Limb (tissue), 2 donors: Measurements from ENCODE around the gene MAD1L1.

Source experiments
- DNase-seq, 2 donors: peaks; one replicate each; pipeline ENCODE4 v3.0.0-alpha.2; 2016; ENCODE audit errors: extremely low spot score in 2 of 2

Gene MAD1L1

GRCh38 chr7:2201686-2202360 is 30.9 kb downstream of the MAD1L1 start:
- DNase-seq = no peak

DNA sequence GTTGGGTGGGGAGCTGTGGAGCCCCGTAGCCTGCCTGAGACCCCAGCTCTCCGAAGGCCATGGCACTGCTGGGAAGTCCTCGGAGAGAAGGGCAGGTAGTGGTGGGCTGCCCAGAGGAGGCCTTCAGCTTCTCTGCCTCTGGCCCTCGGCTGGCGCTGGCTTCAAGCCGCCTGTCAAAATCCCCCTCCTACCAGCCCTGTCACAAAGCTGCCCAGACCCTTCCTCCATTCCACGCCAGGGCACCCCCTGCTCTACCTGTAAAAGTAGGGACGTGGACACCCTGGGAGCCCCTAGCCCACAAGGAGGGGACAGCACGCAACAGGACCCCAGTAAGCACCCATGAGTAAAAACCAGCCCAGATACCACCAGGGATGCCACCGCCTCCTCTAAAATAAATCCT is 31.6 kb downstream of the MAD1L1 start:
- no peak for DNase-seq

DNA sequence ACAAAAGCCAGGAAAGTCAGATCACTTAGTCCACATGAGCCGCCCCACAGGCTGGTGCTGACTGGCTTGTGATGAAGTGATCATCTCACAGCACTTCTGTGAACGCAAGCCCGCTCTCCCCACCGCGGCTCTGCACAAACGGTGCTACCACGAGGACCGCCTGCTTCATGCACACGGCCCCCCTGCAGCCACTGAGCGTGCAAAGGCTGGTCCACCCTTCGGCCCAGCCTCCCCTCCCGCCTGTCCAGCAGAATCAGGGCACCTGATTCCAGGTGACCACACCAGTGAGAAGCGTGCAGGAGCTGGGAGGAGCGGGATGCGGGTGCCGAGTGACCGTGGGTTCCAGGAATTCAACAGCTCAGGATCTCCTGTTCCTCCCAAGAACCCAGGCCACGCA is 32.2 kb downstream of the MAD1L1 start:
- DNase-seq = no peak

GRCh38 chr7:2199956-2200583 is 32.7 kb downstream of the MAD1L1 start:
- DNase-seq = no peak

- no peak for DNase-seq
These were observed 33.2 kb downstream of the MAD1L1 start for GRCh38 chr7:2199528-2199927.

DNA sequence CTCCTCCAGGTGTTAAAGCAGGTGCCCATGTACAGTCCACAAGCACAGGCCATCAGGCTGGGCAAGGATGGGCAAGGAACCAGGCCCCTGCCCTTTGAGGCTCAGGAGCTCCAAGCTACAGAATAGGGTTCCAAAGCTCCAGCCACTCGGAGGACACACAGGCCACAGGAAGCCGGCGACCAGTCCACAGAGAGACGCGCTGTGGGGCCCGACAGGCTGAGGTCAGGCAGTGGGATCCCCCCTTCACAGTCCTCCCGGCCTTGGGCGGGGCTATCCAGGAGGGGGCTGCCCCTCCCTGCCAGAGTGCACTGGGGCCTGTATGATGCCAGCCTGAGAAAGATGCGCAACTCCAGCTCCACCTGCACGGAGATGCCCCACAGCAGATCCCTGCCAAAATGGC is 34.0 kb downstream of the MAD1L1 start:
- no peak for DNase-seq

- no peak for DNase-seq
These were observed 34.5 kb downstream of the MAD1L1 start for GRCh38 chr7:2198206-2198605.

GRCh38 chr7:2197436-2198155 is 35.1 kb downstream of the MAD1L1 start:
- no peak for DNase-seq

DNA sequence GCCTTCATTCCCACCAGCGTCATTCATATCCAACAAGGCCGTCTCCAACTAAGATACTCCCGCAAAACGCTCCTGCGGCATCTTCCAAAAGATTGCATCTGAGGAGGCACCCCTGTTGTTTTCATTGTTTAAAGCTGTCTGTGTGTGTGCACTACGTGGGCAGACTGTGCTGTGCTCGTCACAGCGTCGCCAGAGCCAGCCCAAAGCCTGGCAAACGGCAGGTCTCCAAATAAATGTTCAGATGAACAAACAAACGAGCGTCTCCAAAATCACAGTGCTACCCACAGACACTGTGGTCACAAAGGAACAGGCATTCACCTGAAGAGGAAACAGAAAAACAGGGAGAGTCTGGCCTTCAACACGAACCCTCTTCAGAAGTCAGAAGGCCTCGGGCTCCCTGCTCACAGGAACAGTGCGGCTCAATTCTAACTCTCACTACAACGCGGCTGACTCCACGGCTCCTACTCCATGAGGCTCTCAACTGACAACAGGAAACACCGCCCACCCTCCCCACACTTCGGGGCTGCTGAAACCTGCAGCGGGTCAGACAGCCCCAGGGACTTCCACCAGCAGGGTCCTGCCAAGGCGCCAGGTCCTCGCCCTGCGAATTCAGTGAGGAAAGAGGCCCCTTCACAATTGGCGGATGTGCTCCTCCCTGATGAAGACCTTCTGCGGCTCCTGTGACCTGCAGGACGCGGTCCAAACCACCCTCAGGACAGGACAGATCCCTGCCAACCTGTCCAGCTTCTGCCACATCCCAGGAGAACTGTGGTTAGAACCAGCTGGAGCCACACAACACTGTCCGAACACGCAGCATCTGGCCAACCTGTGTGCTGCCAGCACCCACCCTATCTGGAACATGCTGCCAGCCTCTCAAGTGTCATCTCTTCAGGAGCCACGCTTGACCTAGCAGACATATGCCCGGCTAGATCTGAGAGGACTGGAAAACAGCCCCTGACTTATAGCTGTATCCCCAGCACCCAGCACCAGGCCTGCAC is 36.1 kb downstream of the MAD1L1 start:
- no peak for DNase-seq

- no peak for DNase-seq
These were observed 37.1 kb downstream of the MAD1L1 start for GRCh38 chr7:2195400-2196246.

DNA sequence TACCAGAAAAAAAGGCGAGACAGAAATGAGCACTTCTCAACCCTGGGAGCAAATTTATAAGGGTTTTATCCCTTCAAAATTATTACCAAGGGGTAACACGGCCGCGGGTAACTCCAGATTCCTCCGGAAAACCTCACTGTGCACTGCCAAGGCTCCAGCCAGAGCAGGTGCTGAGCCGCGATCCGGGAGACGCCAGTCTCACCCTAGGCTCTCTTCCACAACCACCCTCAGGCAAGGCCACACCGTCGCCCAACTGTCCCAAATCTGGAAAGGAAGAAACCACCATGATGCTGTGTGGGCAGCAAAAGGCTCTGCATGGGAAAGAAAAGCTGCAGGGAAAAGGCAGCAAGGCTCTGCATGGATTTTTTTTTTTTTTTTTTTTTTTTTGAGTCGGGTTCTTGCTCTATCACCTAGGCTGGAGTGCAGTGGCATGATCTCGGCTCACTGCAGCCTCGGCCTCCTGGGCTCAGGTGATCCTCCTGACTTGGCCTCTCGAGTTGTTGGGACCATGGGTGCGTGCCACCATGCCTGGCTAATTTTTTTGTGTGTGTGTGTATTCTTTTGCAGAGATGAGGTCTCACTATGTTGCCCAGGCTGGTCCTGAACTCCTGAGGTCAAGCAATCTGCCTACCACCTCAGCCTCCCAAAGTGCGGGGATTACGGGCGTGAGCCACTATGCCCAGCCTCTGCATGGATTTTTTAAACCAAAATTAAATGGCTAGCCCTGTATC is 39.0 kb downstream of the MAD1L1 start:
- no peak for DNase-seq

DNA sequence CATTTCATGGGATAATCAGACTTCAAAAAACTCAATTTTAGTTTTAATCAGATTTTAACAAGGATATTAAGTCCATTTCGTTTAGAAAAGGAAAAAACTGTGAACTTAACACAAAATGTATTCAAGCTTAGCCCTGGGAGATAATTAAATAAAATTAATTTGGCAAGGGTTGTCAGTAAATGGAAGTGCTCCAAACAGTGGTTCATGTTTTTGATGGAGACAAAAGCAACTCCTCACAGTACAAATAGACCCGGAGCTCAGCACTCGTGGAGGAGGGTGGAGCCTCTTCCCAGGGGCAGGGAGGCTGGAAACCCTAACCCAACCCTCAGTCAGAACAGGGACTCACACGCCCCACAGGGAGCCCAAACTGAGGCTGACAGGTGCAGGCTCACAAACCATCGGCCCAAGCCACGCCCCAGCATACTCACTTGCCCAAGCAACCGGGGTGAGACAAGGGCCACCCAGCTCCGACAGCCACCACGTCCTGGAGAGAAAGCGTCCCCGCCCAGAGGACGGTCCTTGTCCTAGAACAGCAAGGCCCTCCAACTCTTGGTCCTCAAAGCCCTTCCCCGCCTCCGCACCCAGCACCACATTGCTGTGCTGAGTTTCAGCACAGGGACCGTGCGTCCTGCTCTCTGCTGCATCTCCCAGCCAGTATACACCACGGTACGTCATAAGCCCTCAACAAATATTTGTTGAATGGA is 39.8 kb downstream of the MAD1L1 start:
- DNase-seq = no peak

GRCh38 chr7:2191016-2191415 is 41.7 kb downstream of the MAD1L1 start:
- no peak for DNase-seq

DNA sequence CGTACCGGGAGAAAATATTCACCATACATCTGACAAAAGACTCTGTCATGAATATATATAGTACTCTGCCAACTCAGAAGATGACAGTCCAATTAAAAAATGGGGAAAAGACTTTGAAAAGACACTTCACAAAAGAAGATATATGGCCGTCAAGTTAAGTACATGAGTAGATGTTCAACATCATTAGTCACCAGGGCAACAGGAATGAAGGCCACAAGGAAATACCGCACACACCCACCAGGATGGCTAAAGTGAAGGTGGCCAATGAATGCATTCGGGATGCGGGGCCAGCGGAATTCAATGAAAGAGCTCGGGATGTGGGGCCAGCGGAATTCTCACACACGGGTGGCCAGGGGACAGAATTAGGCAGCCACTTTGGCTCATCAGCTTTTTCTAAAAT is 42.2 kb downstream of the MAD1L1 start:
- DNase-seq = no peak

DNA sequence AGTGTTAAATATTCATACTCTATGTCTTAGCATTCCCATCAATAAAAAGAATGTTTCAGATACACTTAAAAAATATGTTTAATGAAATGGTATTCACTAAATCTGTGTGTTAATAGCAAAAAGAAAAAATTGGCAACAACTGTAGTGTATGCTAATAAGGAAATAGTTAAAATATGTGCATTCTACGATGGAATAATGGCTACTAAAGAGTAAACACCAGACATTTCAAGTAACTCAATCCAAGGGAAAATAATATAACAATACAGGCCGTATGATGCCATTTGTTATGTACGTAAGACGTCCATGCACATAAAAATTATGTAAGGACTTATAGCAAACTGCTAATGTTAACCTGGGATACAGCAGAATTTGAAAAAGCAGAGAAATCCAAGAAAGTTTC is 46.6 kb downstream of the MAD1L1 start:
- no peak for DNase-seq

- no peak for DNase-seq
These were observed 47.0 kb downstream of the MAD1L1 start for GRCh38 chr7:2185715-2186114.

- DNase-seq = no peak
These were observed 50.3 kb downstream of the MAD1L1 start for GRCh38 chr7:2182461-2182860.

GRCh38 chr7:2181077-2181854 is 51.5 kb downstream of the MAD1L1 start:
- no peak for DNase-seq

GRCh38 chr7:2180081-2180480 is 52.7 kb downstream of the MAD1L1 start:
- DNase-seq = no peak
